Brain microvascular endothelial cell (primary cell): ENCODE measurements around the gene CCDC124.

Experiments used
- DNase-seq: peaks from one replicate; pipeline ENCODE4 v3.0.0-alpha.2; 2020
- H3K27ac ChIP-seq: fragments of 250-450 bp; sonication (Bioruptor Pico); 2 replicates; pipeline ENCODE4 v1.5.1; 2020; ENCODE audit warnings: mild to moderate bottlenecking, moderate library complexity
- H3K27me3 ChIP-seq: fragments of 250-450 bp; sonication (Bioruptor Pico); replicated peaks from 2 replicates; pipeline ENCODE4 v1.5.1; 2020; ENCODE audit warnings: mild to moderate bottlenecking
- H3K36me3 ChIP-seq: fragments of 250-450 bp; sonication (Bioruptor Pico); replicated peaks from 2 replicates; pipeline ENCODE4 v1.5.1; 2020; ENCODE audit warnings: mild to moderate bottlenecking
- H3K4me3 ChIP-seq: 2 replicates; pipeline ENCODE4 v1.5.1; 2011; ENCODE audit warnings: low read depth, mild to moderate bottlenecking, control low read depth, low read length, moderate library complexity
- in situ Hi-C: cut with HindIII; loops from 2 replicates; pipeline ENCODE4 v1.10.0; 2017; ENCODE audit warnings: low sequenced_read_pairs, low pct_ligation_motif_present
- TF ChIP-seq, protein P1 (sequence below): IDR thresholded peaks from 2 replicates; pipeline ENCODE4 v1.5.1; 2011; ENCODE audit warnings: low read depth, mild to moderate bottlenecking, moderate library complexity, low read length, control low read depth, inconsistent platforms; ENCODE audit errors: missing control alignments

CCDC124 gene

DNA sequence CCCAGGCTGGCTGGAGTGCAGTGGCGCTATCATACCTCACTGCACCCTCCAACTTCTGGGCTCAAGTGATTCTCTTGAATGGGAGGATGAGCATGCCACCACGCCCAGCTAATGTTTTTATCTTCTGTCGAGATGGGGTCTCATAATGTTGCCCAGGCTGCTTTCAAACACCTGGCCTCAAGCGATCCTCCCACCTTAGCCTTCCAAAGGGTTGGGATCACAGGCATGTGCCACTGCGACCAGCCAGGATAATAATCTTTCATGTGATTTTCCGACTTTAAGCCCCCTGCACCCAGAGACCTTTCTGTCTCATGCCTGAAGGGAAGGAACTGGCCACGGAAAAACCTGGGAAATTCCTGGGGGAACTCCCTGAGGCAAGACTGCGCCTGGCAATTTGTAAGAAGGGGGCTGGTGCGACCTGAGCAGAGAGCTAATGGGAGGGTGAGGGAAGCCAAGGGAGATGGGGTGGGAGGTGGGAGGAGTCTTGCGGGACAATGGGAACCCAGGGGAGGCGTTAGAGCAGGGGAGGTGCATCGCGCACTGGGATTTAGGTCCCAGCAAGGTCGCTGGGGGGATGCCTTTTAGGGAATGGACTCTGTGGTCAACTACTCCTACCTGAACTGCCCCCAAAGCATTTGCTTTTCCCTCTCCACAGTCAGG, 1.2 kb upstream of the CCDC124 start:
- no peak for DNase-seq
- H3K27me3 ChIP-seq: no peaks in the 10 kb centered on the region
- TF ChIP-seq, protein P1, sequence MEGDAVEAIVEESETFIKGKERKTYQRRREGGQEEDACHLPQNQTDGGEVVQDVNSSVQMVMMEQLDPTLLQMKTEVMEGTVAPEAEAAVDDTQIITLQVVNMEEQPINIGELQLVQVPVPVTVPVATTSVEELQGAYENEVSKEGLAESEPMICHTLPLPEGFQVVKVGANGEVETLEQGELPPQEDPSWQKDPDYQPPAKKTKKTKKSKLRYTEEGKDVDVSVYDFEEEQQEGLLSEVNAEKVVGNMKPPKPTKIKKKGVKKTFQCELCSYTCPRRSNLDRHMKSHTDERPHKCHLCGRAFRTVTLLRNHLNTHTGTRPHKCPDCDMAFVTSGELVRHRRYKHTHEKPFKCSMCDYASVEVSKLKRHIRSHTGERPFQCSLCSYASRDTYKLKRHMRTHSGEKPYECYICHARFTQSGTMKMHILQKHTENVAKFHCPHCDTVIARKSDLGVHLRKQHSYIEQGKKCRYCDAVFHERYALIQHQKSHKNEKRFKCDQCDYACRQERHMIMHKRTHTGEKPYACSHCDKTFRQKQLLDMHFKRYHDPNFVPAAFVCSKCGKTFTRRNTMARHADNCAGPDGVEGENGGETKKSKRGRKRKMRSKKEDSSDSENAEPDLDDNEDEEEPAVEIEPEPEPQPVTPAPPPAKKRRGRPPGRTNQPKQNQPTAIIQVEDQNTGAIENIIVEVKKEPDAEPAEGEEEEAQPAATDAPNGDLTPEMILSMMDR: no peak
- in situ Hi-C loops: no loop called here
- H3K4me3 ChIP-seq: peak overlapping the region; percentile 94
- H3K27ac ChIP-seq: no peak overlapping the region
- H3K36me3 ChIP-seq: no peaks in the 10 kb centered on the region

DNA sequence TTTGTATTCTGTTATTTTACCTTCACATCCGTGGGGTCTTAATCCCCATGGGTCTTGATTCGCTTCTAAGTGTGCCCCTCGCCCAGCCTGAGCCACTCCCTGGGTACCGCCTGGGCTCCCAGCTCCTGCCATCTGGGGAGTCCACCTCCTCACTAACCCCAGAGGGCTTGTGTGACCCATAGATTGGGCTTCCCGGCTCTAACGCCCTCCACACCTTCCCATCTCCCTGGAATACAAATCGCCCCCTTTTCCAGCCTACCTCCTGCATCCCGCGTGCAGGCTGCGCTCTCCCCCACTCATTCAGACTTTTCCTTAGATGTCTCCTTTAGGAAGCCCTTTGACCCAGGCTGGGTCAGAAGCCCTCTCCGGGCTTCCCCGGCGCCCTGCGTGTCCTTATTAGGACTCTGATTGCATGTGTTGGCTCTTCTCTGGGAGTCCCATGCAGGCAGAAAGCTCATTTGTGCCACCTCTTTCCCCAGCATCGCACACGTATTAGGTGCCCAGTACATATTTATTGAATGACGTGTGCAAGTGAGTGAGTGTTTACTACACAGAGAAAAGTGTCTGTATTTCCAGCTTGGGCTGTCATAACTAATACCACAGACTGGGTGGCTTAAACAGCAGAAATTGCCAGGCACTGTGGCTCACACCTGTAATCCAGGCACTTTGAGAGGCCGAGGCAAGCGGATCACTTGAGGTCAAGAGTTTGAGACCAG, 757 bp downstream of the CCDC124 start:
- Histone ChIP-seq H3K27me3 (no peaks in the 10 kb centered on the region), H3K4me3 (peak overlapping the region; percentile 94), H3K27ac (peak overlapping the region; percentile 93), H3K36me3 (no peaks in the 10 kb centered on the region)
- in situ Hi-C loops: no loop called here
- TF ChIP-seq, protein P1: no peak
- peak; percentile 12 for DNase-seq

DNA sequence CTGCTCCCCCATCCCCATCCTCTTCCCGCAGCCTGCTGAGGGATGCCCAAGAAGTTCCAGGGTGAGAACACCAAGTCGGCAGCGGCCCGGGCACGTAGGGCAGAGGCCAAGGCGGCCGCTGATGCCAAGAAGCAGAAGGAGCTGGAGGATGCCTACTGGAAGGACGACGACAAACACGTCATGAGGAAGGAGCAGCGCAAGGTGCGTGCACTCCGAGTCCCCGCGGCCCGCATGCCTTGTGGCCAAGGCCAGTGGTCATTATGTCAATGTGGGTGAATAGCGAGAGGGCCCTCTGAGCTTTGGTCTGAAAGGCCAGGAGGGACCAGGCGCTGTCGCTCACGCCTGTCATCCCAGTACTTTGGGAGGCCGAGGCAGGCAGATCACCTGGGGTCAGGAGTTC, 3.6 kb downstream of the CCDC124 start:
- Histone ChIP-seq H3K36me3 (peaks cover 3% of the 10 kb centered on the region), H3K27me3 (no peaks in the 10 kb centered on the region), H3K27ac (no peak overlapping the region), H3K4me3 (no peak overlapping the region)
- DNase-seq: no peak
- in situ Hi-C loops: no loop called here
- TF ChIP-seq, protein P1: no peak

DNA sequence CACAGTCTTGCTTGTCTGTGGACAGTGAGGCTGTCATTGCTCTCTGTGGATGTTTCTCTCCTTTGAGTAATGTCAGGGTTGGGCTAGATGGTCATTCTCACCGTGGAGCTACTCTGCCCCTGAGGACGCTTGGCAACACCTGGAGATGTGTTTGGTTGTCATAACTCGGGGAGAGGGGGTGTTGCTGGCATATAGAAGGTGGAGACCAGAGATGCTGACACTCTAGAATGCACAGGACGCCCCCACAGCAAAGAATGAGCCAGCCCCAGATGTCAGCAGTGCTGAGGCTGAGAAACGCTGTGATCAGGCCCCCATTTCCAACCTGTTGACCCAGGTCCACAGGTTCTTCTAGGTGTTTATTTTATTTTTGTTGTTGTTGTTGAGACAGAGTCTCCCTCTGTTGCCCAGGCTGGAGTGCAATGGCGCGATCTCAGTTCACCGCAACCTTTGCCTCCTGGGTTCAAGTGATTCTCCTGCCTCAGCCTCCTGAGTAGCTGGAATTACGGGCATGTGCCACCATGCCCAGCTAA, 4.6 kb downstream of the CCDC124 start:
- peaks cover 3% of the 10 kb centered on the region for H3K36me3 ChIP-seq
- H3K4me3 ChIP-seq: no peak overlapping the region
- no peak for DNase-seq
- H3K27me3 ChIP-seq: no peaks in the 10 kb centered on the region
- in situ Hi-C loops: no loop called here
- TF ChIP-seq, protein P1: no peak
- no peak overlapping the region for H3K27ac ChIP-seq

DNA sequence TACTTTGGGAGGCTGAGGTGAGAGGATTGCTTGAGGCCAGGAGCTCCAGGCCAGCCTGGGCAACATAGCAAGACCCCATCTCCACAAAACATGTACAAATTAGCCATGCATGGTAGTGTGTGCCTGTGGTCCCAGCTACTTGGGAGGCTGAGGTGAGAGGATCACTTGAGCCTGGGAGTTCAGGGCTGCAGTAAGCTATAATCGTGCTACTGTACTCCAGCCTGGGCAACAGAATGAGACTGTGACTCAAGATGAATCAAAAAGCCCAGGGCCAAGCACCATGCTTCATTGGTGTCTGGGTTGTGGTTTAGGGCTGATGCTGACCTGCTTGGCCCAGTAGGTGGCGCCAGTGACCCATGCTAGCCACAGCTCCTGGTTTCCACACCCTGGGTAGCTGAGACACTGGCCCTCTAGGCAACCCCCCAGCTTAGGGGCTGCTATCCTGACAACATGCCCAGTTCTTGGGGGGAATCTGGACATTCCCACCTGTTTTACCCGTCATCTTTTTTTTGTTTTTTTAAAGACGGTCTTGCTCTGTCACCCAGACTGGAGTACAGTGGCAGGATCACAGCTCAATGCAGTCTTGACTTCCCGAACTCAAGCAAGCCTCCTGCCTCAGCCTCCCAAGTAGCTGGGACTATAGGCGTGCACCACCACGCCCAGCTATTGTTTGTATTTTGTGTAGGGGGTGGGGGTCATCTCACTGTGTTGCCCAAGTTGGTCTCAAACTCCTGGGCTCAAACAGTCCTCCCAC, 5.5 kb downstream of the CCDC124 start:
- no peak overlapping the region for H3K27ac ChIP-seq
- H3K36me3 ChIP-seq: peaks cover 3% of the 10 kb centered on the region
- no peaks in the 10 kb centered on the region for H3K27me3 ChIP-seq
- in situ Hi-C loops: no loop called here
- TF ChIP-seq, protein P1: peak; percentile 96
- peak; percentile 91 for DNase-seq
- H3K4me3 ChIP-seq: no peak overlapping the region
